Measurements from ENCODE around the gene GAA.
"Not testable (repeated sequence)": the region's sequence is repeated elsewhere in the genome, so short reads cannot be mapped to it uniquely, and the experiment has no call there.

GAA gene

DNA sequence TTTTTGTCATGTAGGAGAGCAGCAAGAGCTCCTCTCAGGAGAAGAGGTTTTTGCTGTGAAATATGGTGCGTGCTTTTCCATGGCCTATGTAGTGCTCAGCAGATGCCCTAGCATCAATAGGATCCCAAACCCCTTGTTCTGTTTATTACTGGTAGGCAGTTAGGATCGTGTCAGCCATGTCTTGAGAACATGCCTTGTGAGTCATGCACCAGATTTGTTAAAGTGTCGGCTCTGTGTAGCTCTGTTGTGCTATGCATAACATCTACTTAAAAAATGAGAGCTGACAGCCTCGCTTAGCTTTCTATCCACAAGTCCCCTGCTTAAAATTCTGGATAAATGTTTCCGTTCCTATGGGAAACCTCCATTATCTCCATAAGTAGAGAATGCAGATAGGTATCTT lies 50.0 kb downstream of the GAA start:
- DNase-seq, result no peak

GRCh38 chr17:80152081-80152702 lies 50.8 kb downstream of the GAA start:
- no peak for DNase-seq

- no peak for DNase-seq
Observed at GRCh38 chr17:80153004-80153403, 51.6 kb downstream of the GAA start.

- no peak for DNase-seq
Observed at GRCh38 chr17:80154166-80154565, 52.8 kb downstream of the GAA start.

DNA sequence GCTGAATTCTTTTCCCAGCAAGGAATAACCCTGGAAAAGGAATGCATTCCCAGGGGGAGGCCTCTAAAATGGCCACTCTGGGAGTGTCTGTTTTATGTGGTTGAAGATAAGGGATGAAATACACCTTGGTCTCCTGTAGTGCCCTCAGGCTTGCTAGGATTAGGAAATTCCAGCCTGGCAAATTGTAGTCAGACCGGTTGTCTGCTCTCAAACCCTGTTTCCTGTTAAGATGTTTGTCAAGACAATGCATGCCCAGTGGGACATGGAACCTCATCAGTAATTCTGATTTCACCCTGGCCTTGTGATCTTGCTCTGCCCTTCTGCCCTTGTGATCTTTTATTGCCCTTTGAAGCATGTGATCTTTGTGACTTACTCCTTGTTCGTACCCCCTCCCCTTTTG lies 54.2 kb downstream of the GAA start:
- DNase-seq, result not testable (repeated sequence)

- DNase-seq, result no peak
Observed at GRCh38 chr17:80158846-80159245, 57.5 kb downstream of the GAA start.

DNA sequence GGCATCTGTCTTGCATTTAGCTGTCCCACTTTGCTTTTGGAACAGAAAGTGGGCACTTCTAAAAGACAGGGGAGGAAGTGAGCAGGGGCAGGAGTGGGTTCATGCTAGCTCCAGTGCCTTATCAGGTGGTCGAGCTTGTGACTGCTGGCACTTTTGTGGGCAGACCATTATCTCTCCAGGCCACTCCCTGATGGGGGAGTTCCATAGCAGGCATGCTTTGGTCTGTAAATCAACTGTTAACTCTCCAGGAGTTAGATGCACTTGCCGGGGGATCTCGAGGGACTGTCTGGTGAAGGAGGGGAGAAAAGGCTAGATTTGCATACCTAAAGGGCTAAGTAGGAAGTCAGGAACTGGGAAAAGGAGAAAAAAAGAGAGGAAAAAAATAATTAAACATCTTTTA lies 59.2 kb downstream of the GAA start:
- DNase-seq, result no peak

DNA sequence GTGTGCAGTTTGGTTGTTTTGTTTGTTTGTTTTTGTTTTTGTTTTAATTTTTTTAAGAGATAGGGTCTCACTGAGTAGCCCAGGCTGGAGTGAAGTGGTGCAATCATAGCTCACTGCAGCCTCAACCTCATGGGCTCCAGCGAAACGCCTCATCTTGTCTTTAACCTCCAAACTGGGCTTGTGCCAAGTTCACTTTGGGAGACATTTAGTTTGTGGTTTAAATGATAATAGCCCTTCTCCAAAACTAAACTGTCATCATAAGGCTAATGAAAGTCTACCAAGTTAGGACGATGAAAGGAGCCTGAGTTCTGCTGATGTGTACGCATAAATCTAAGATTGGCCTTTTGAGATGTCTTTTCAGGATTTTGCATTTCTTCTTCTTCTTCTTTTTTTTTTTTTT lies 62.0 kb downstream of the GAA start:
- no peak for DNase-seq

DNA sequence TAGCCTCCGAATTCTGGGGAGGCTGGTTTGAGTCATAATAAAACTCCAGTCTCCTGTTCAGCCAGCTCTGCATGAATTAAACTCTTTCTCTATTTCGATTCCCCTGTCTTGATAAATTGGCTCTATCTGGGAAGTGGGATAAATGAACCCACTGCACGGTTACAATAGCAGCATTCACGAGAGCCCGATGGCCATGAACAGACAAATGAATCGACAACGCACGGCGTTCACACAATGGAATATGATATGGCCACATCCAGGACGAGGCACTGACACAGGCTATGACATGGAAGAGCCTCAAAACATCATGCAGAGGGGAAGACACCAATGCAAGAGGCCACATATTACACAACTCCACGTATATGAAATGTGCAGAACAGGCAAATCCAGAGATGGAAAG lies 62.8 kb downstream of the GAA start:
- no peak for DNase-seq

GRCh38 chr17:80166446-80166845 lies 65.1 kb downstream of the GAA start:
- DNase-seq, result no peak

DNA sequence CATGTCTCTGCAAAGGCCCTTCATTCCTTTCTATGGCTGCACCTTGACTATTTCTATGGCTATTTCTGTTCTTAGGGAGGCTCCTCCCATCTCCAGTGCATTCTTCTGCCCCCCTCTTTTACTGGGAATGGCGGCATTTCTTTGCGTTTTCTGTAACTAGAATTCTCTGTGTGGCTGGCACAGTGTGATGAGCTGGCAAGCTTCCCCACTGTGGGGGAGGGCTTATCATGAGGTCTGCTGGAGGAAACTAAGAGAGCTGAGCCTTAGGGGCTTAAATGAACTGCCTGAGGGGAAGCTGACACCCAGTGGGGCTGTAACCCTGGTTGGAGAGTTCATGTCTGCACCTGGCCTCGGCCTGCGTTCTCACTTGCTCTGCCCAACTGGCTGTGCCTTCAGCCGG lies 67.0 kb downstream of the GAA start:
- no peak for DNase-seq

DNA sequence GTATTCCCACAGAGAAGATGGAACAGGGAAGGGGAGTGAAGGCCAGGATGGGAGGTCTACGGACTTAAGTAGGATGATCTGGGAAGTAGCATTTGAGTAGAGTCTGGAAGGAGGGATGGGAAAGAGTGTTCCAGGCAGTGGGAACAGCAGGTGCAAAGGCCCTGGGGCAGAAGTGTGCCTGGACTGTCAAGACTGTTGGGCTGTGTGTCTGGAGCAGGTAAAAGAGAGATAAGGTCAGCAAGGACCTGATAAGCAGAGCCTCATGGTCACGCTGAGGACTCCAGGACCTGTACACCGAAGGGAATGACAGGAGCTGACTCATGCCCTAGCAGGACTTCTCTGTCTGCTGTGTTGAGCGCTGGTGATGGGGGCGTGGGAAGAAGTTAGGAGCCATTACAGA lies 67.7 kb downstream of the GAA start:
- no peak for DNase-seq
